ENCODE measurements around the gene GSTP1.

DNA sequence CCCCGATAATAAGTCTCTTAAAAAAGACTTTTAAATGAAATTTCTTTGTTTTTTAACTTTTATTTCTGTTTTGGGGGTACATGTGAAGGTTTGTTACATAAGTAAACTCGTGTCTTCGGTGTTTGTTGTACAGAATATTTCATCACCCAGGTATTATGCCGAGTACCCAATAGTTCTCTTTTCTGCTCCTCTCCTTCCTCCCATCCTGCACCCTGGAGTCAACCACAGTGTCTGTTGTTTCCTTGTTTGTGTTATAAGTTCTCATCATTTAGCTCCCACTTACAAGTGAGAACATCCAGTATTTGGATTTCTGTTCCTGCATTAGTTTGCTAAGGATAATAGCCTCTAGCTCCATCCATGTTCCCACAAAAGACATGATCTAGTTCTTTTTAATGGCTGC, 1.6 kb upstream of the GSTP1 start:
- no peak for TF ChIP-seq SP2 (IDR thresholded peaks at IDR 0.05; ENCODE audit: low read length)
- TF ChIP-seq, protein P1, sequence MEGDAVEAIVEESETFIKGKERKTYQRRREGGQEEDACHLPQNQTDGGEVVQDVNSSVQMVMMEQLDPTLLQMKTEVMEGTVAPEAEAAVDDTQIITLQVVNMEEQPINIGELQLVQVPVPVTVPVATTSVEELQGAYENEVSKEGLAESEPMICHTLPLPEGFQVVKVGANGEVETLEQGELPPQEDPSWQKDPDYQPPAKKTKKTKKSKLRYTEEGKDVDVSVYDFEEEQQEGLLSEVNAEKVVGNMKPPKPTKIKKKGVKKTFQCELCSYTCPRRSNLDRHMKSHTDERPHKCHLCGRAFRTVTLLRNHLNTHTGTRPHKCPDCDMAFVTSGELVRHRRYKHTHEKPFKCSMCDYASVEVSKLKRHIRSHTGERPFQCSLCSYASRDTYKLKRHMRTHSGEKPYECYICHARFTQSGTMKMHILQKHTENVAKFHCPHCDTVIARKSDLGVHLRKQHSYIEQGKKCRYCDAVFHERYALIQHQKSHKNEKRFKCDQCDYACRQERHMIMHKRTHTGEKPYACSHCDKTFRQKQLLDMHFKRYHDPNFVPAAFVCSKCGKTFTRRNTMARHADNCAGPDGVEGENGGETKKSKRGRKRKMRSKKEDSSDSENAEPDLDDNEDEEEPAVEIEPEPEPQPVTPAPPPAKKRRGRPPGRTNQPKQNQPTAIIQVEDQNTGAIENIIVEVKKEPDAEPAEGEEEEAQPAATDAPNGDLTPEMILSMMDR (IDR thresholded peaks at IDR 0.05; ENCODE audit: control extremely low read depth in 1 of 3, insufficient read depth in 1 of 3, low read depth in 1 of 3, low read length in 3 of 3): no peak
- TF ChIP-seq POLR2AphosphoS5 (IDR thresholded peaks at IDR 0.05; ENCODE audit: low read depth, low read length): no peak
- TF ChIP-seq POLR2A (IDR thresholded peaks at IDR 0.05; ENCODE audit: control extremely low read depth in 1 of 2, low read depth in 2 of 2, low read length in 2 of 2): no peak
- no peak for TF ChIP-seq KDM1A (IDR thresholded peaks at IDR 0.05; ENCODE audit: borderline replicate concordance, low read length)
- TF ChIP-seq EZH2 (IDR thresholded peaks at IDR 0.05; ENCODE audit: low read depth, low read length, severe bottlenecking): no peak
- TF ChIP-seq KDM4A (IDR thresholded peaks at IDR 0.05; ENCODE audit: low read depth, low read length, severe bottlenecking): no peak
- TF ChIP-seq TCF12 (IDR thresholded peaks at IDR 0.05; ENCODE audit: low read depth, low read length): no peak
